Peyer's patch (tissue), 4 donors: ENCODE measurements around the gene LRP10.

Experiments
- CTCF ChIP-seq, 6 experiments: fragments of 450-650 bp in 4 of 6; fragments of 200-600 bp in 2 of 6; sonication (generic) in 1 of 6; IDR thresholded peaks; one replicate each; pipeline ENCODE4 v1.5.1; 2017 to 2019; ENCODE audit warnings: antibody characterized with exemption in 6 of 6, mild to moderate bottlenecking in 3 of 6, moderate library complexity in 1 of 6
- POLR2A ChIP-seq, 2 donors: fragments of 450-650 bp; IDR thresholded peaks; one replicate each; pipeline ENCODE4 v1.5.1; 2017; ENCODE audit warnings: antibody characterized with exemption in 2 of 2, mild to moderate bottlenecking in 2 of 2, moderate library complexity in 2 of 2

GRCh38 chr14:22854963-22855724 lies 16.4 kb upstream of the LRP10 start:
- TF ChIP-seq CTCF (IDR thresholded peaks at IDR 0.05) (no peak), POLR2A (IDR thresholded peaks at IDR 0.05) (no peak)
